Ishikawa (cell line): ENCODE measurements around the gene NOG.

Source experiments
- CEBPB ChIP-seq: IDR thresholded peaks from 2 replicates; pipeline ENCODE4 v1.6.1; 2012
- CREB1 ChIP-seq: IDR thresholded peaks from 2 replicates; pipeline ENCODE4 v1.6.1; 2012; ENCODE audit warnings: low read depth
- EGR1 ChIP-seq: IDR thresholded peaks from 2 replicates; pipeline ENCODE4 v1.6.1; 2012
- EP300 ChIP-seq: IDR thresholded peaks from 2 replicates; pipeline ENCODE4 v1.6.1; 2012; ENCODE audit warnings: borderline replicate concordance
- FOXM1 ChIP-seq: IDR thresholded peaks from 2 replicates; pipeline ENCODE4 v1.6.1; 2012; ENCODE audit warnings: low read depth, borderline replicate concordance
- NFIC ChIP-seq: IDR thresholded peaks from 2 replicates; pipeline ENCODE4 v1.6.1; 2012
- RAD21 ChIP-seq: IDR thresholded peaks from 2 replicates; pipeline ENCODE4 v1.6.1; 2012; ENCODE audit warnings: low read depth
- REST ChIP-seq: IDR thresholded peaks from 2 replicates; pipeline ENCODE4 v1.6.1; 2012; ENCODE audit warnings: low read depth, mild to moderate bottlenecking
- TAF1 ChIP-seq: IDR thresholded peaks from 2 replicates; pipeline ENCODE4 v1.6.1; 2012; ENCODE audit warnings: low read depth, mild to moderate bottlenecking
- TCF12 ChIP-seq: IDR thresholded peaks from 2 replicates; pipeline ENCODE4 v1.6.1; 2012; ENCODE audit warnings: low read depth
- TEAD4 ChIP-seq: IDR thresholded peaks from 2 replicates; pipeline ENCODE4 v1.6.1; 2012
- YY1 ChIP-seq: IDR thresholded peaks from 2 replicates; pipeline ENCODE4 v1.6.1; 2012; ENCODE audit warnings: low read depth
- ZBTB7A ChIP-seq: IDR thresholded peaks from 2 replicates; pipeline ENCODE4 v1.6.1; 2012; ENCODE audit warnings: low read depth
- TF ChIP-seq, protein P1 (sequence below): IDR thresholded peaks from 2 replicates; pipeline ENCODE4 v1.6.1; 2012
- TF ChIP-seq, protein P2 (sequence below): IDR thresholded peaks from 2 replicates; pipeline ENCODE4 v1.6.1; 2012

Gene NOG

DNA sequence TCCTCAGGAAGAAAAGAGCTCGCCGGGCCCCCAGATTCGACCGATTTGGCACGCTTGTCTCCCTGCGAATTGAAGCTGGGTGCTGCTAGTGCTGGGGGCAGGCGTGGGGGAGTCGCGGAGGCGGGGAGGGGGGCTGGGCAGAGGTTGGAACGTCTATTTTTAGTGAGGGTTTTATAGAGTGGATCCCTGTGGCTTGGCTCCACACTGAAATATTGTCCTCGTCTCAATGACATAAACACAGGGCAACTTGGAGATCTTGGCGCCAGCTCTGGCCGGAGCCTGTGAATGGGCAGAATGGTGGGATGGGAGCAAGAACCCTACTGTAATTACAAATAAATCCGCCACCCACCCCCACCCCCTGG is 15.7 kb upstream of the NOG start:
- TF ChIP-seq EP300 (no peak), CREB1 (no peak), ZBTB7A (no peak), REST (no peak), TEAD4 (no peak), EGR1 (no peak), TAF1 (no peak), RAD21 (no peak), YY1 (no peak), FOXM1 (no peak)
- TF ChIP-seq, protein P1, sequence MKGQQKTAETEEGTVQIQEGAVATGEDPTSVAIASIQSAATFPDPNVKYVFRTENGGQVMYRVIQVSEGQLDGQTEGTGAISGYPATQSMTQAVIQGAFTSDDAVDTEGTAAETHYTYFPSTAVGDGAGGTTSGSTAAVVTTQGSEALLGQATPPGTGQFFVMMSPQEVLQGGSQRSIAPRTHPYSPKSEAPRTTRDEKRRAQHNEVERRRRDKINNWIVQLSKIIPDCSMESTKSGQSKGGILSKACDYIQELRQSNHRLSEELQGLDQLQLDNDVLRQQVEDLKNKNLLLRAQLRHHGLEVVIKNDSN: no peak

DNA sequence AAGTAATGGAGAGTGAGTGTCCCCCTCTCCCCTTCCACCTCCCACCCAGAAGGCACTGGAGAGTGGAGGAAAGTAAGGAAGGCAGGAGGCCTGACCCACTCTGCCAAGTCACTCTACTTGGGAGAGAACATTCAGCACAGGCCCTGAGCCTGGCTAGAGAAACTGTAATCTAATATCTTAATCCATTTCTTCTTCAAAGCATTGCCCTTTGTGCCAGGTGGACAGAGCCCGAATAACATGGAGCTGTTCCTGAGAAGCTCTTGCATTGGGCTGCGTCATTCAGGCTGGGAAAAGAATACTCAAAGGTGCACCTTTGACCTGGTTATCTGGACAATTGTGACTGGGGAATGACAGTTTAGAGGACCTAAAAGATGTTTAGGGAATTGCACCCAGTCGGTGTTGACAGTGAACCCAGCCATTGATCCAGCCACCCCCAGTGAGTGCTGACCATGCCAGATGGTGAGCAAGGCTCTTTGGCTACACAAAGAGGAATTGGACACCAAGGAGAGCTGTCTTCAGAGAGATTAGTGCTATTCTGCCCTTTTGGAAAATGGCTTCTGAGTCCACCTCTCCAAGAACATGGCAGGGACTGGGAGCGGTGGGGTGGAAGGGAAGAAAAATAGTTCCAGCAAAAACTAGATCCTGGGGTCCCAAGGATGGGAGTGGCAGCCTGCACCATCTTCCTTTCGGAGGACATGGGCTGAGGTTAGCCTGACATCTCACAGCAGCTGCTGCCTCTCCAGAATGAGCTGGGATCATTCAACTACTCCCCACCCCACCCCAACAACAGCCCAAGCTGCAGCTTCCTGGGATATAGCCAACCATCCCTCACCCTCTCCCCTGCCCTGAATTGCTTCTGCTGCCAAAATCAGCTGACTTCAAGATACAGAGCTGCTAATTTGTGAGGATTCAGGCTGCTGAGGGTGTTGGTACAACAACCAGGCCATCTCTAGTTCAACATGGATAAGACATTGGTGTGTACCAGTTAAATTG is 11.6 kb upstream of the NOG start:
- TF ChIP-seq CEBPB (no peak), TAF1 (no peak), ZBTB7A (no peak), REST (no peak), FOXM1 (no peak), YY1 (no peak), TEAD4 (no peak), NFIC (no peak), EGR1 (no peak), RAD21 (no peak), TCF12 (no peak), EP300 (no peak), CREB1 (no peak)
- TF ChIP-seq, protein P2, sequence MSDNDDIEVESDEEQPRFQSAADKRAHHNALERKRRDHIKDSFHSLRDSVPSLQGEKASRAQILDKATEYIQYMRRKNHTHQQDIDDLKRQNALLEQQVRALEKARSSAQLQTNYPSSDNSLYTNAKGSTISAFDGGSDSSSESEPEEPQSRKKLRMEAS: no peak
- TF ChIP-seq, protein P1: no peak

- no peak for TF ChIP-seq CREB1
- TF ChIP-seq NFIC: no peak
- no peak for TF ChIP-seq REST
- no peak for TF ChIP-seq TAF1
- TF ChIP-seq TCF12: no peak
- TF ChIP-seq ZBTB7A: no peak
- TF ChIP-seq TEAD4: no peak
- no peak for TF ChIP-seq RAD21
- no peak for TF ChIP-seq CEBPB
- TF ChIP-seq EP300: no peak
- TF ChIP-seq YY1: no peak
- TF ChIP-seq, protein P1: no peak
- TF ChIP-seq FOXM1: no peak
- TF ChIP-seq, protein P2: no peak
- TF ChIP-seq EGR1: no peak
Observed at GRCh38 chr17:56583772-56584171, 9.7 kb upstream of the NOG start.
